Hepatocyte (in vitro differentiated cells): ENCODE data around the gene TRMT61B.

Experiments used
- CTCF ChIP-seq: fragments of 200-600 bp; sonication (generic); IDR thresholded peaks from 2 replicates; pipeline ENCODE4 v1.5.1; 2016; ENCODE audit warnings: antibody characterized with exemption, mild to moderate bottlenecking; ENCODE audit not compliant: poor library complexity
- EZH2phosphoT487 ChIP-seq: fragments of 200-600 bp; sonication (generic); IDR thresholded peaks from one replicate; pipeline ENCODE4 v1.6.1; 2018; ENCODE audit warnings: antibody characterized with exemption, mild to moderate bottlenecking, low read depth, moderate library complexity; ENCODE audit not compliant: unreplicated experiment, severe bottlenecking

GRCh38 chr2:28904295-28904694 is 34.2 kb upstream of the TRMT61B start:
- no peak for TF ChIP-seq CTCF
- TF ChIP-seq EZH2phosphoT487: no peak
